ENCODE measurements around the gene INTS4.
"Not testable (repeated sequence)": the region's sequence is repeated elsewhere in the genome, so short reads cannot be mapped to it uniquely, and the experiment has no call there.

Gene INTS4

GRCh38 chr11:77994434-77995362 is at the start of gene INTS4:
Gene INTS4, minus strand, starts transcription at chr11:77994668. Its CDS starts 25 bp downstream, at chr11:77994643.
- peak; percentile 99 for DNase-seq (ENCODE audit: low spot score)

- no peak for DNase-seq (ENCODE audit: low spot score)
These were observed 47.5 kb upstream of the INTS4 start for GRCh38 chr11:78041843-78042440.

GRCh38 chr11:78041380-78041719 is 46.9 kb upstream of the INTS4 start:
- DNase-seq (ENCODE audit: low spot score): not testable (repeated sequence)

GRCh38 chr11:78040691-78041379 is 46.4 kb upstream of the INTS4 start:
- no peak for DNase-seq (ENCODE audit: low spot score)

GRCh38 chr11:78039919-78040671 is 45.6 kb upstream of the INTS4 start:
- no peak for DNase-seq (ENCODE audit: low spot score)

- no peak for DNase-seq (ENCODE audit: low spot score)
These were observed 45.0 kb upstream of the INTS4 start for GRCh38 chr11:78039391-78039918.

GRCh38 chr11:78038697-78039313 is 44.3 kb upstream of the INTS4 start:
- DNase-seq (ENCODE audit: low spot score): no peak

GRCh38 chr11:78037825-78038620 is 43.6 kb upstream of the INTS4 start:
- no peak for DNase-seq (ENCODE audit: low spot score)

- no peak for DNase-seq (ENCODE audit: low spot score)
These were observed 42.6 kb upstream of the INTS4 start for GRCh38 chr11:78037056-78037455.

- DNase-seq (ENCODE audit: low spot score): no peak
These were observed 41.8 kb upstream of the INTS4 start for GRCh38 chr11:78036313-78036712.

- no peak for DNase-seq (ENCODE audit: low spot score)
These were observed 40.2 kb upstream of the INTS4 start for GRCh38 chr11:78034623-78035022.

GRCh38 chr11:78033040-78033439 is 38.6 kb upstream of the INTS4 start:
- DNase-seq (ENCODE audit: low spot score): no peak

GRCh38 chr11:78032090-78032489 is 37.6 kb upstream of the INTS4 start:
- DNase-seq (ENCODE audit: low spot score): no peak

- DNase-seq (ENCODE audit: low spot score): no peak
These were observed 37.2 kb upstream of the INTS4 start for GRCh38 chr11:78031629-78032028.

- no peak for DNase-seq (ENCODE audit: low spot score)
These were observed 36.2 kb upstream of the INTS4 start for GRCh38 chr11:78030429-78031325.

- not testable (repeated sequence) for DNase-seq (ENCODE audit: low spot score)
These were observed 34.0 kb upstream of the INTS4 start for GRCh38 chr11:78028423-78028822.

GRCh38 chr11:78027759-78028158 is 33.3 kb upstream of the INTS4 start:
- DNase-seq (ENCODE audit: low spot score): no peak

- DNase-seq (ENCODE audit: low spot score): no peak
These were observed 30.9 kb upstream of the INTS4 start for GRCh38 chr11:78025378-78025777.

- no peak for DNase-seq (ENCODE audit: low spot score)
These were observed 29.0 kb upstream of the INTS4 start for GRCh38 chr11:78023426-78023825.

All from CD4-positive, alpha-beta T cell treated with Interleukin-6 at 100 ng/mL for 8 hours (primary cell).